Heart left ventricle (tissue), 13 donors: ENCODE measurements around the gene TMEM109.

Experiments
- POLR2A ChIP-seq, 2 donors: fragments of 450-650 bp; IDR thresholded peaks; one replicate each; pipeline ENCODE4 v1.6.1; 2017; ENCODE audit warnings: antibody characterized with exemption in 2 of 2, mild to moderate bottlenecking in 2 of 2, moderate library complexity in 2 of 2
- TF ChIP-seq, protein P1 (sequence below), 12 donors: fragments of 200-600 bp; sonication (generic) in 4 of 12; IDR thresholded peaks; one replicate each; pipeline versions ENCODE4 v1.5.0 to v1.8.0; 2018 to 2022; ENCODE audit warnings: antibody characterized with exemption in 12 of 12, mild to moderate bottlenecking in 5 of 12
- donor health status: ischemic (EF 13 %, LVEDD 7.1; RV severe dilation, severe dysfunction).
- donor health status: DM: no; HTN: yes; CAD: no.
- donor health status: DM: no; HTN: no; CAD: no.
- donor health status: ischemic (EF 25% LVEDD 6.9; RV normal size, moderate dysfunction).
- donor health status: ischemic (EF 25% LVEDD 5.7; RV mildly dilated, moderate dysfunction).
- donor health status: ischemic (EF 35%, LVEDD 5.7; RV mildly dilated, moderate dysfunction).
- donor health status: nonischemic (EF 11% LVEDD 7.7; RV severe dilation, severe dysfunction).
- donor health status: DM: yes; HTN: yes; CAD: no.
- donor health status: PGD.
- donor health status: ischemic (EF 29% LVEDD 5.4; RV normal size, mild dysfunction).
- donor health status: nonischemic (EF 23%, LVEDD 6.1; RV moderate dilation, normal function).

DNA sequence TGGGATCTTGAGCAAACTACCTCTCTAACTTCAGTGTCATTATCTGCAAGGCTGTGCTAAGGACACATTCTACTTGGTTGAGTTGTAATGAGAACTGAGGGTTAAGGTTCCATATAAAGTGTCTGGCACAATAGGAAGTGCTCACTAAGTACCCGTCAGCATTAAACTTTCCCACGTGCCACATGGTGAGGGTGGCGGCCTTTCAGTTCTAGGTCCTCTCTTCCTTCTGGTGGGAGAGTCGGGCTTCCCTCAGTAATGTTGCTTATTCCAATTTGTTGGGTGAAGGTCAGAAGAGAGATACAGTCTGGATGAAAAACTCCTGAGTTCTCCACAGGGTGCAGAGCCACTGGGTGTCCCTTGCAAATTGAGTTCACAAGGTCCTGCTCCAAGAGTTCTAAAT lies 52.9 kb downstream of the TMEM109 start:
- TF ChIP-seq, protein P1, sequence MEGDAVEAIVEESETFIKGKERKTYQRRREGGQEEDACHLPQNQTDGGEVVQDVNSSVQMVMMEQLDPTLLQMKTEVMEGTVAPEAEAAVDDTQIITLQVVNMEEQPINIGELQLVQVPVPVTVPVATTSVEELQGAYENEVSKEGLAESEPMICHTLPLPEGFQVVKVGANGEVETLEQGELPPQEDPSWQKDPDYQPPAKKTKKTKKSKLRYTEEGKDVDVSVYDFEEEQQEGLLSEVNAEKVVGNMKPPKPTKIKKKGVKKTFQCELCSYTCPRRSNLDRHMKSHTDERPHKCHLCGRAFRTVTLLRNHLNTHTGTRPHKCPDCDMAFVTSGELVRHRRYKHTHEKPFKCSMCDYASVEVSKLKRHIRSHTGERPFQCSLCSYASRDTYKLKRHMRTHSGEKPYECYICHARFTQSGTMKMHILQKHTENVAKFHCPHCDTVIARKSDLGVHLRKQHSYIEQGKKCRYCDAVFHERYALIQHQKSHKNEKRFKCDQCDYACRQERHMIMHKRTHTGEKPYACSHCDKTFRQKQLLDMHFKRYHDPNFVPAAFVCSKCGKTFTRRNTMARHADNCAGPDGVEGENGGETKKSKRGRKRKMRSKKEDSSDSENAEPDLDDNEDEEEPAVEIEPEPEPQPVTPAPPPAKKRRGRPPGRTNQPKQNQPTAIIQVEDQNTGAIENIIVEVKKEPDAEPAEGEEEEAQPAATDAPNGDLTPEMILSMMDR (IDR thresholded peaks at IDR 0.05), result no peak
- TF ChIP-seq POLR2A (IDR thresholded peaks at IDR 0.05), result no peak
